Effector memory CD4-positive, alpha-beta T cell (primary cell): ENCODE data around the gene PLXNA4.

Experiments used
- DNase-seq, 3 donors: peaks; one replicate each; pipeline ENCODE4 v3.0.0-alpha.2; 2020
- H3K27ac ChIP-seq: 2 replicates; pipeline ENCODE4 v1.7.0; 2013; ENCODE audit warnings: mild to moderate bottlenecking, low read length, moderate library complexity; ENCODE audit not compliant: insufficient read depth, poor library complexity, severe bottlenecking
- H3K27me3 ChIP-seq: replicated peaks from 2 replicates; pipeline ENCODE4 v1.7.0; 2013; ENCODE audit warnings: mild to moderate bottlenecking, low read length; ENCODE audit not compliant: insufficient read depth, control insufficient read depth, poor library complexity, severe bottlenecking
- H3K36me3 ChIP-seq: 2 replicates; pipeline ENCODE4 v1.7.0; 2013; ENCODE audit warnings: mild to moderate bottlenecking, low read length, moderate library complexity; ENCODE audit not compliant: control insufficient read depth, insufficient read depth
- H3K4me1 ChIP-seq: 2 replicates; pipeline ENCODE4 v1.7.0; 2013; ENCODE audit warnings: low read length, mild to moderate bottlenecking; ENCODE audit not compliant: control insufficient read depth, insufficient read depth, poor library complexity, severe bottlenecking
- H3K4me3 ChIP-seq: 2 replicates; pipeline ENCODE4 v1.7.0; 2013; ENCODE audit warnings: low read length, low read depth, mild to moderate bottlenecking; ENCODE audit not compliant: insufficient read depth, poor library complexity, severe bottlenecking
- H3K9me3 ChIP-seq: 2 replicates; pipeline ENCODE4 v1.7.0; 2013; ENCODE audit warnings: mild to moderate bottlenecking, low read length, moderate library complexity; ENCODE audit not compliant: control insufficient read depth

Gene PLXNA4

DNA sequence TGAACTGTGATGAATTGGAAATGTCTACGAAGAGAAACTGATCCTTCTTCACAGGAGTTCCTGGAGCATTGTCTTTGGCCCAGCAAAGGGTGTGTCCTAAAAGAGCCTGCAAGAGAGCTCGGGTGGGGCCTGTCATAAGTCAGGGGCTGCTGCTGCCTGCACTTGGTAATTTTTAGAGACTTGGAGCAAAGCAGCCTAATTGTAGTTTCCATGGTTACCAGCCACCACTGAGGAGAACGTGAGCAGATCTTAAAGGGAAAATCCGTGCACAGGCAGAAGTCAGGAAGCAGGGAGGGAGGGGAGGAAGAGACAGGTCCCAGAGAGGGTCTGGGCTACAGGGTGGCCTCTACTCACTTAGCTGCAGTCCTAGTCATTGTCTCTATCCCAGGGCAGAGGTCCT, 463.6 kb downstream of the PLXNA4 start:
- Histone ChIP-seq H3K4me1 (no peaks in the 10 kb centered on the region), H3K27ac (no peak overlapping the region), H3K4me3 (no peak overlapping the region), H3K36me3 (no peaks in the 10 kb centered on the region), H3K27me3 (no peaks in the 10 kb centered on the region), H3K9me3 (no peaks in the 10 kb centered on the region)
- no peak for DNase-seq

DNA sequence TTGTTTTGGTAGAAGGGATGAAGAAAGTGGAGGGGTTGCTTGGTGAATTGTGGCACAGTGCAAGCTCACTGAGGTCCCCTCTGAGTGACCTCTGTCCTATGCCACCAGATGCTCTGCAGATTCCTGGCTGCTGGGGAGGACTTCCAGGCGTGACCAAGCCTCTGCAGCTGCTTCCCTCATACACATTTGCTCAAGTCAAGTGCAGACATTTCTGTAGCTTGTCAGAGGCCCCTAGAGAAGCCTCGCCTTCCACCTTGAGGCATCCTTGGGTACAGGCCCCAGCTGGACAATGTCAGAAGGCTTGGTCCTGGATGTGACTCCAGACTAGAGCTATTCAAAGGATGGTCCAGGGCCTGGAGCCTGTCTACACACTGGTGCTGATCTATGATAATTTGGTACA, 464.2 kb downstream of the PLXNA4 start:
- no peak overlapping the region for H3K4me3 ChIP-seq
- H3K4me1 ChIP-seq: no peaks in the 10 kb centered on the region
- H3K27me3 ChIP-seq: no peaks in the 10 kb centered on the region
- H3K36me3 ChIP-seq: no peaks in the 10 kb centered on the region
- H3K27ac ChIP-seq: no peak overlapping the region
- H3K9me3 ChIP-seq: no peaks in the 10 kb centered on the region
- DNase-seq: no peak

GRCh38 chr7:132110692-132111091, 465.6 kb downstream of the PLXNA4 start:
- Histone ChIP-seq H3K4me3 (no peak overlapping the region), H3K9me3 (no peaks in the 10 kb centered on the region), H3K4me1 (no peaks in the 10 kb centered on the region), H3K36me3 (no peaks in the 10 kb centered on the region), H3K27ac (no peak overlapping the region), H3K27me3 (no peaks in the 10 kb centered on the region)
- no peak for DNase-seq

DNA sequence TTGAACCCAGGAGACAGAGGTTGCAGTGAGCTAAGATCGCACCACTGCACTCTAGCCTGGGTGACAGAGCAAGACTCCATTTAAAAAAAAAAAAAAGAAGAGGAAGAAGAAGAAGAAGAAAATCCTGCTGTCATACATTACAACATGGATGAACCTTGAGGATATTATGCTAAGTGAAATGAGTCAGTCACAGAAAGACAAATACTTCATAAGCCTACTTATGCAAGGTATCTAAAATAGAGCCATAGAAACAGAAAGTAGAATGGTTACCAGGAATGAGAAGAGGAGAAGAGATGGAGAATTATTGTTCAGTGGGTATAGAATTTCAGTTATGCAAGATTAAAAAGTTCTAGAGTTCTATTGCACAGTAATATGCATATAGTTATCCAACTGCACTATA, 466.5 kb downstream of the PLXNA4 start:
- DNase-seq: no peak
- Histone ChIP-seq H3K27me3 (peaks cover 2% of the 10 kb centered on the region), H3K27ac (no peak overlapping the region), H3K36me3 (no peaks in the 10 kb centered on the region), H3K9me3 (no peaks in the 10 kb centered on the region), H3K4me3 (no peak overlapping the region), H3K4me1 (no peaks in the 10 kb centered on the region)

DNA sequence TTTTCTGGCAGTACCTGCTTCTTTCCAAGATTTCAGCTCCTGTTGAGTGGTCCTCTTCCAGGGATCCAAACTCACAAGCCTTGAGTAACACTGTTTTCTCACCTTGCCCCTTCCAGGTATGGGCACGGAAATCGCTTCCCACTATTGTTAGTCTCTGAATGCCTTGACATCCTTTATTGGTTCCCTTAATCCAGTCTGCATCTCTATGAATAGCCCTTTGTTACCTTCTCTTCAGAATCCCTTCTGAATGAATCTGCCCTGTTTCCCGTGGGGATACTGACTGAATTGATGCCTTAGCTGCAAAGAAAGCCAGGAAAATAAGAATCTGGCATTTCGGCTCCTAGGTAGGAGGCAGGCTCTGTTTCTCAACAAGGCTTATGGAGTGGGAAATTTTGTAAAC, 467.7 kb downstream of the PLXNA4 start:
- Histone ChIP-seq H3K4me1 (no peaks in the 10 kb centered on the region), H3K27ac (no peak overlapping the region), H3K4me3 (no peak overlapping the region), H3K9me3 (no peaks in the 10 kb centered on the region), H3K36me3 (no peaks in the 10 kb centered on the region), H3K27me3 (peaks cover 2% of the 10 kb centered on the region)
- DNase-seq: no peak

- no peaks in the 10 kb centered on the region for H3K36me3 ChIP-seq
- peaks cover 2% of the 10 kb centered on the region for H3K27me3 ChIP-seq
- no peak overlapping the region for H3K4me3 ChIP-seq
- no peaks in the 10 kb centered on the region for H3K4me1 ChIP-seq
- no peaks in the 10 kb centered on the region for H3K9me3 ChIP-seq
- no peak for DNase-seq
- H3K27ac ChIP-seq: no peak overlapping the region
These were observed 469.8 kb downstream of the PLXNA4 start for GRCh38 chr7:132106491-132106890.

DNA sequence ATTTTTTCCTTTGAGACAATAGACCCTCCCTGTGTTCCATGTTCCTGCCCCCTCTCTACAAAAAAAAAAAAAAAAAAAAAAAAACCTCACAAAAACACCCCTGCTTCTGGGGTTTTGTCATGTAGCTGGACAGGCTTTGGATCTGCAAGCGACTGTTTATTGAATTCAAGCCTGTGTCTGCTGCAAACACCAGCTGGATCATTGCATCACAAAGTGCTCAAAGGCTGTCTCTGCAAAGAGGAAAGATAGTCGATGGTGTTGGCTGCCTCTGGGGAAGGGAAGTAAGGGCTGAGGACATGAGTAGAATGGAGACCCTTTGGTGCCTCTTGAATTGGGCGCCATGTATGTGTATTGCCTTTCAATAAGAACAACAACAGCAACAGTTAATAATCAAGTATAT, 471.2 kb downstream of the PLXNA4 start:
- no peaks in the 10 kb centered on the region for H3K36me3 ChIP-seq
- no peak overlapping the region for H3K4me3 ChIP-seq
- no peak overlapping the region for H3K27ac ChIP-seq
- H3K27me3 ChIP-seq: peaks cover 2% of the 10 kb centered on the region
- no peaks in the 10 kb centered on the region for H3K9me3 ChIP-seq
- DNase-seq: no peak
- H3K4me1 ChIP-seq: no peaks in the 10 kb centered on the region

- Histone ChIP-seq H3K9me3 (no peaks in the 10 kb centered on the region), H3K36me3 (no peaks in the 10 kb centered on the region), H3K4me3 (no peak overlapping the region), H3K27me3 (peaks cover 2% of the 10 kb centered on the region), H3K27ac (no peak overlapping the region), H3K4me1 (no peaks in the 10 kb centered on the region)
- DNase-seq: no peak
These were observed 472.6 kb downstream of the PLXNA4 start for GRCh38 chr7:132103718-132104117.

DNA sequence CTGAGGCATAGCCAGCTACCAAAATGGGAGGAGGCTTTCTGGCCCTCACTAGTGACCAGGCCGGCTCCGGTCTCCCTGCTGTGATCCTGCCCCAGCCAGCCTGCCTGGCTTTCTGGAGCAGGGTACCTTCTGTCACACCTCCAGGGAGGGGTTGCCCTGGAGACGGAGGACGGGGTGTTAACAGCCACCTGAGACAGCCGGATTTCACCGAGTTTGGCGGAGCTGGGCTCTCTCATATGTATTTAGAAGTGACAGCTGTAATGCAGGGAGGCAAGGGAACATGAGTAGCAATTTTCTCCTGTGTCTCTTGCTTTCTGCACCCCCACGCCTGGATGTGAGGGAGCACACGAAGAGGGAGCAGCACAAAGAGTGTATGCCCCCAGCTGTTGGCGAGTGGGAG, 473.3 kb downstream of the PLXNA4 start:
- H3K9me3 ChIP-seq: no peaks in the 10 kb centered on the region
- DNase-seq: no peak
- no peak overlapping the region for H3K4me3 ChIP-seq
- no peaks in the 10 kb centered on the region for H3K4me1 ChIP-seq
- no peaks in the 10 kb centered on the region for H3K36me3 ChIP-seq
- no peak overlapping the region for H3K27ac ChIP-seq
- H3K27me3 ChIP-seq: peaks cover 2% of the 10 kb centered on the region

DNA sequence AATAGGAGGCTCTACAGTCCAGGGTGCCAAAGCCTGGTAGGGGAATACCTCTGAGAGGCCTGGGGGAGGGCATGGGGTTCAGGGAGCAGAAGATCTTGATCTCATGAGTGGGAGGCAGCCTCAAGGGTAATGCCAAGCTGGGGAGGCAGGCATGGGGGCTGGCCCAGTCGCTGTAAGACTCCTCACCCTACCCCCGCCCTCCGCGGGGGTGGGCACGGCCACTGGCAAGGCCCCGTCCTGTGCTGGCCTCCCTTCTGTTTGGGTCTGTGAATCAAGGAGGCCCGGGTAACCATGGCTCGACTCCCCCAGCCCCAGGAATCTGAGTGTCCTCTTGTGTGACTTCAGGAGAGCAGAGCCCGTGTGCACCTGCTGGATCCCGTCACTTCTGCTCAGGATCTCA, 473.9 kb downstream of the PLXNA4 start:
- no peaks in the 10 kb centered on the region for H3K36me3 ChIP-seq
- no peaks in the 10 kb centered on the region for H3K4me1 ChIP-seq
- H3K9me3 ChIP-seq: no peaks in the 10 kb centered on the region
- no peak overlapping the region for H3K4me3 ChIP-seq
- H3K27me3 ChIP-seq: peaks cover 2% of the 10 kb centered on the region
- no peak overlapping the region for H3K27ac ChIP-seq
- DNase-seq: no peak

DNA sequence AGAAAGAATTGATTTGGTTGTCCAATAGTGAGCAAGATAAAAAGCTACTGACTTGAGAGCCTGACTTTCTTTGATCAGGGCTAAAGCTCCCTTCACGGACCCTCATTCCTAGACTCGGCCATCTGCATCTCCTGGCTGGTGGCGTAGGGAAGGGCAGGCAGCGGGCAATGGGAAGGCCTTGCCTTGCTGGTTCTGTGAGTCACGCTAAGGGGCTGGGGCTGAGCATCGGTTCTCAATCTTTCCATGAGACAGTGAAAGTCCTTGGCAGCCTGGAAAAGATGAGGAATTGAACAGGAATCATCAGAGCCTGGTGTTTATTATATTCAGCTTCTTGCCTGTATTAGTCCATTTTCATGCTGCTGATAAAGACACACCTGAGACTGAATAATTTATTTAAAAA, 475.3 kb downstream of the PLXNA4 start:
- Histone ChIP-seq H3K4me3 (no peak overlapping the region), H3K27me3 (peaks cover 2% of the 10 kb centered on the region), H3K9me3 (no peaks in the 10 kb centered on the region), H3K4me1 (no peaks in the 10 kb centered on the region), H3K36me3 (no peaks in the 10 kb centered on the region), H3K27ac (no peak overlapping the region)
- DNase-seq: no peak
